HG03442 (cell line): ENCODE results near the gene ATXN7.

Source experiments
- ATAC-seq: cut with Tn5 transposase; IDR thresholded peaks from one replicate; pipeline ENCODE4 v1.9.1; 2021; ENCODE audit warnings: mild to moderate bottlenecking, moderate library complexity; ENCODE audit not compliant: unreplicated experiment

ATXN7 gene

GRCh38 chr3:63932509-63933212, 69.0 kb downstream of the ATXN7 start:
- no peak for ATAC-seq

DNA sequence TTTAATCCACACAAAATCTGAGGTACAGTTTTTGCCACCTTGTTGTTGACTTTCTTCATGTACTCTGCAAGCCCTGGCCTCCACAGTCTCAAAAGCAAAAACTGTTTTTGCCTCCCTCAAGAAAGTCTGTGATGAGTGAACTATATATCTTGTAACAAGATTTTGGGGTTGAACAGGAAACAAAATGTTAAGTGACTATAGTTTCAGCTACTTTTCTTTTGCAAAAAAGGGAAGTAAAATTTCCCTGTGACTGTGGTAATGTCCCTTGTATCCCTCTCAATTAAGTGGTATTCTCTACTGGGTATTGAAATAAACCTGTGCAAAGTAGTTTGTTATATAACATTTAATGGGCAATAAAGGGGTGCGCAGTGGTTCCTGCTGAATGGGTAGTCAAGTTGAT, 69.8 kb downstream of the ATXN7 start:
- peak; percentile 65 for ATAC-seq

- ATAC-seq = no peak
Observed at GRCh38 chr3:63934041-63934866, 70.6 kb downstream of the ATXN7 start.

DNA sequence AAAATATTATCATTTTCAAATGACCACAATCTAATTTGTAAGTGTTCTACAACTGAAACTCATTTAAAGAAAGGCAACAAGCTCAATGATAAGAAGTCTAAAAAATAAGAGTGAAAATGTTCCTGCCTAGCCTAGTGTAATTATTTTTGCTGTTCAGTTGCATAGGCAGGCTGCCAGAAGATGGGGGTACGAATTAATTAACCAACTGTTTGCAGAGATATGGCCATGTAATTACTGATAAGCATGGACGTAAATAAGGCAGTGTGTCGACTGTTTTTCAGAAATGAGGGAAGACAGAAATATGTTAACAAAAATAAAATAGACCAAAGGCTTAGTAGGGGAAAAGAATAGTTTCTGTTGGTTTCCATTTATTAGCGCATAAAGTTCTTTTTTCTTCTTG, 73.3 kb downstream of the ATXN7 start:
- ATAC-seq = no peak

DNA sequence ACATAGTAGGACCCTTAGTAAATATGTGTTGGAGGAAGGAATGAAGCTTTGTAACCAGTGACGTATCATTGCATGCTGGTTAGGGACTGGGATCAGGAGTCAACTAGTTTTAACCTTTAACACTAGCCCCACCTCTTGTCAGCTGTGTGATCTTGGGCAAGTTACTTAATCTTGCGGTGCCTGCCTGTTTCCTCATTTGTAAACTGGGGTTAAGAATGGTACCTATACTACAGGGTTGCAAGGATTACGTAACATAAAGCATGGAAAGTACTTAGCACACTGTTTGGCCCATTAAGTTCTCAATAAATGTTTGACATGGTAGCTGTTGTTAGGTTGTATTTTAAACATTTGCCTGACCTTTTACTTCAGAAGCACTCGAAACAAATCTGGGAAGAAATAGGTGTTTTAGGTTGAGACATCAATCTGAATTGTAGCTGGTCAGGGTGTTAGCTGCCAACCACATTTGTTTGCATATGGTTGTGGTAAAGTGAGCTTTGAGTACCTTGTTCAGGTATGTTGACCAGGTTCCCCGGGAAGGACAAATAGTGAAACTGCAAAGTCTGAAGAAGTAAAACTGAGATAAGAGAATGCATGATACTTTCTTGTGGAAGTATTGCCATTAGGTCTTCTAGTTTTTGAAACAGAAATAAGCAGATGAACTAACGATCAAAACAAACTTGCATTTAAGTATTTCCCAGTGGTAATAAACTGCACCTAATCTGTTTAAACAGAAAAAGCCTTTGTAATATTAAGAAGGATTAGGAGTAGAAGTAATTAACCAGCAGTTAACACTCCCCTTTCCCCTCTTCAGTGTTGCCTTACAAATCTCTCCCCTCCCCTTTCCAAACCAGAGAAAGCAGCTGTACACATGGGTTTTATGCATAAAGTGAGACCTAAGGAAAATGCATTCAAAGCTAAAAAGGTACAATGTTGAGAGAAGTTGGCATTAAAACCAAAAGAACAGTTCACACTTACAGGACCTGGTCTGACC, 74.3 kb downstream of the ATXN7 start:
- ATAC-seq = peak; percentile 58

GRCh38 chr3:63940389-63940757, 76.7 kb downstream of the ATXN7 start:
- no peak for ATAC-seq

DNA sequence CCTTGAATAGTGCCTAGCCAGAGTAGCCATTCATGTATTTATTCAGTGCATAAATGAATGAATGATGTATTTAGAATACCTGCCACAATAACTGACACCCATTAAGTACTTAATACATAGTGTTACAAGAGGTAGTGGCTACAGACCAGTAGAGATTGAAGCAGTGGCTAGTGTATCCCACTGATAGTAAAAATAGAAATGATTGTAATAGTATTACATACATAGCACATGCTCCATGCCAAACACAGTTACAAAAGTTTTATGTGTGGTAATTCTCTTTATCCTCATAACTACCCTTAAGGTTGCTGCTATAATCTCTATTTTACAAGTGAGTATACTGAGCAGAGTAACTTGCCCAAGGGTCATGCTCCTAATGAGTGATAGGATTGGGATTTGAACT, 78.9 kb downstream of the ATXN7 start:
- no peak for ATAC-seq

DNA sequence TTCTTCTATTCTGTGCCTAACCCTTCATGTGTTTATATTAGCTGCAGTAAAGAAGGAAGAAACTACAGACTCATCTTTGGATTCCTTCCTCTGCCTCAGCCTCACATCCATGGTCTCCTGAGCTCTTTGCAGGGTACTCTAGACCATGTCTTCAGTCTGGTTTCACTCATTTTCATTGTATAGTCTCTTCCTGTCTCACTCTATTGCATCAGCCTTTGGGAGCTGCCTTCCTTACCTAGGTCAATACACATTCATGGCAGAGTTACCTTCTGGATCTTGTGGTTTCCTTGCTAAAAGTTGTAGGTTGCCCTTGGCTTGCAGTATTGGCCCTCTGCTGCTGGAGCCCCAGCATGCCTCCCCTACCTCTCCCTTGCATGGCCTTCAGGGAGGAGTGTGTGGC, 80.0 kb downstream of the ATXN7 start:
- ATAC-seq = no peak

GRCh38 chr3:63945558-63946096, 82.0 kb downstream of the ATXN7 start:
- no peak for ATAC-seq

DNA sequence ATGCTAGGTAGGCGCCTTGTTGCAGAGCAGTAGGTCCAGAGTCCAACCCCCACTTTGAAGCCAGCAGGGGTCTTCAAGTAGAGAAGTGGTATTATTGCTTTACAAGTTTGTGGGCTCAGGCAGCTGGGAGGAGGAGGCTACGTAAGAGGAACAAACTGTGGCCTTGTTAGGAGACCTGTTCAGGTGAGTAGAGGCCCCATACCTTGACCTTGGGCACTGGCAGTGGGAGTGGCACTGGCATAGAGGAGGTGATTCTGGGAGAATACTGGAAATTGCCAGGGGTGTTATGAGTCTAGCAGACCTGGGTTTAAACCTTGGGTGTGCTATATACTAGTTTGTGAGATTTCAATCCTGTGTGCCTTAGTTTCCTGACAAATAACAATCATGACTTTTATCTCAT, 83.1 kb downstream of the ATXN7 start:
- ATAC-seq = no peak

- ATAC-seq = no peak
Observed at GRCh38 chr3:63947594-63947993, 83.9 kb downstream of the ATXN7 start.

DNA sequence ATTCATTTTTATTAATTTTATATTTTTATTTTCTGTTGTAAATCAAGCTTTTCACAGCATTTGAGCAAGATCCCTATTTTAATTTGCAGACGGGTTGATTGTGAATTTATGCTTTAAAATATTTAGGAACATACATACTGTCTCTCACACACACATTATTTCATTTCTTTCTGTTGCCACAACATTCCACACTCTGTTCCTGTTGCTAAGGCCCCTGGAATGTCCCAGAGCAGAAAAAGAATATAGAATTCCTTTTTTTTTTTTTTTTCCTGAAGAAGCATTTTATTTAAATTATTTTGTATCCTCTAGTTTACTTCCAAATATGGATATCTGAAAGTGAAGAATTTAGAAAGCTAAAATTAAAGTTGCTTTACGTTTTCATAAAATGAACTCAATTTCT, 85.3 kb downstream of the ATXN7 start:
- ATAC-seq = no peak

DNA sequence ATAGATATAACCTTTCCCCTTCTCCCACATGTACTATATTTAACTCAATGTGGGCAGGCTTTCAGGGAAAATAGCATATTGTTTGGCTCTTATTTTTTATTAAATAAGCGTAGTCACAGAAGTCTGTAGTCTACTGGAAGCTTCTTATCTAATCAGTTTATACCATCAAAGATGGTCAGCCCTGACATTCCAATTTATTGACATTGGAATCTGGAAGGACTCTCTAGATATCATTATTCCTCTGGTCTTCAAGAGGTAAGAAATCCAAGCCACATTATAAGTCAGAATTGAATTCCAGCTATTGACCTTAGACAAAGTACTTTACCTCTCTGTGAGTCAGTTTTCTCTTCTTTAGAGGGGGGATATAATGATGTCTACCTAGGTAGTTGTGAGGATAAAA, 87.0 kb downstream of the ATXN7 start:
- ATAC-seq = no peak

DNA sequence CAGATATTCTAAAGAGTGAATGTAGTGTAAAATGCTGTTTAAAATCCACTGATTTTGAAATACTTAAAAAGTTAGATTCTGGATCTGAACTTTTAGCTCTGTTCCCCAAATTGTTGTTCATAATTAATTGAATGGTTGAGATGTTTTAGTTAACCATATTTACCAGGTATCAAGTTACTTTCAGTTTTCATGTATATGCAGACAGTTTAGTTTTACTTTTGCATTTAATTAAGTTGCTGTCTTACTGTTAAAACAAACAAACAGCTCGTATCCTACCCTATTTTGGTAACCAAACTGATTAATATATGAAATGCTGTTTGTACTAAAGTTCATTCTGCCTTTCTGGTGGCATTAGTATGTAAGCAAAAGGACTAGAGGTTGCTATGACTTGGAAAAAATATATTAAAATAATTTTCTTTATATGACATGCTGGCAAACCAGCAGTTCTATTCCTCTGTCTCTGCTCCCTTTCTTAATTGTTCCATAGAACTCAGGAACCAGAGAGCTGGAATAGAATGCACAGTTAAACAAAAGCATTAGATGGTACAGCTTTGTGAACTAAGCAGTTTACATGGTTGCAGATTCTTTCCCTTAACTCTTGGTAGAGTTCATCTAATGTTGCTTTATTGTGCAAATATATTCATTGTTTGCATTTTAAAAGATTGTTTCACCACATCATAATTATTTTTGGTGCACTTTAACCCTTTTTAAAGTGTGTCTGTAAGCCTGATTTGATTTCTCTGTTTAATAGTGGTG, 88.0 kb downstream of the ATXN7 start:
- ATAC-seq = peak; percentile 51

DNA sequence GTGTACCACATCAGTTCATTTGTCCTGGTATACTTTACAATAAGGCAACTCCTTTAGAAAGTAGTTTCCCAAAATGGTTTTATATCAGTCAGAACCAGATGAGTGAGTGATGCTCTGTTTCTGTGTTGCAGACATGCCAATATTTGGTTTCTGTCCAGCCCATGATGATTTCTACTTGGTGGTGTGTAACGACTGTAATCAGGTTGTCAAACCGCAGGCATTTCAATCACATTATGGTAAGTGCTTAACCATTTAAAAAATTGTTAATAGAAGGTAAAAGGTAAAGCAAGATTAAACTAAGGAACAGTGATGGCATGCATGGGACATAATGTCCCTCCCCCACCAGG, 88.6 kb downstream of the ATXN7 start:
- ATAC-seq = no peak

DNA sequence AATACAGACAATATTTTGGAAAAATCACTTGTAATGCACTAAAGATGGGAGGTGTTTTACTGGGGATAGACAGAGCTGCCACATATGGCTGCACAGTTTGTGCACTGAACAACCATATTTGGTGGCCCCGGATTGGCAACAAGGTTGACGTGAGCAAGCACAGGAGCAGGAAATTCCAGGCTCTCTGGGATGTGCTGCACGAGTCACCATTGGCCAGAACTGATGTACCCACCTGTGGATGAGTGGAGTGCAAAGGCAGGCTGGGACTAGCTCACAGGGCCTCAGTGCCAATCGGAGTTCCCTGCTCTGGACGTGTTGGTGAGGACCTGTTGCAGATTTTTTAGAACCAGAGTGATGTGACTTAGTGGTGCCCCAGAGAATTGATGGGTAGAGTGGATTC, 90.5 kb downstream of the ATXN7 start:
- no peak for ATAC-seq

DNA sequence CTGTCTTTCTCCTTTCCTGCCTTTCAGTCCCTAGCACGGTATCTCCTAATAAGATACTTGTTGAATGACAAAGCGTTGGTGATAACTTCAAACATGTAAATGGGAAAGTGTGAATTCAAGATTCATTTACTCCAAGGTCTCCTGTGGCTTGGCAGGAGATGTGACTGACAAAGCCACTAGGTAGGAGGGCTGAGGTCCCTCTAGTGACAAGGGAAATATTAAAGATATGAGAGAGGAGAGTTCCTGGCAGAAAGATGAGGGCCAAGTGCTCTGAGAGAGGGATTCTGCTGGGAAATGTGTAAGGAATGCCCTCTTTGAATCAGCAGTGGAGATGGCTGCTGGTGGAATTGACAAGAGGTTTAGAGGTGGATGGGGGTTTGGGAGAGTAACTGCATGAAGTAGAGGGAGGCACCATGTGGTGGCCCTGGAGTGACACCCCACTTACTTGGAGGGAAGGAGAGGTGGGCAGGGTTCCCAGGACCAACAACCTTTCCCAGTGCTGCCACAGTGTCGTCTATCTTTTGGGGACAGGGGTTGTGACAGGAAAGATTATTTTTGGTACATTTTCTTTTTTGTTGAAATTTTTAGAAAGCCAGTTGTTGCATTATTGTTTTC, 91.5 kb downstream of the ATXN7 start:
- no peak for ATAC-seq

- no peak for ATAC-seq
Observed at GRCh38 chr3:63955830-63956545, 92.3 kb downstream of the ATXN7 start.

DNA sequence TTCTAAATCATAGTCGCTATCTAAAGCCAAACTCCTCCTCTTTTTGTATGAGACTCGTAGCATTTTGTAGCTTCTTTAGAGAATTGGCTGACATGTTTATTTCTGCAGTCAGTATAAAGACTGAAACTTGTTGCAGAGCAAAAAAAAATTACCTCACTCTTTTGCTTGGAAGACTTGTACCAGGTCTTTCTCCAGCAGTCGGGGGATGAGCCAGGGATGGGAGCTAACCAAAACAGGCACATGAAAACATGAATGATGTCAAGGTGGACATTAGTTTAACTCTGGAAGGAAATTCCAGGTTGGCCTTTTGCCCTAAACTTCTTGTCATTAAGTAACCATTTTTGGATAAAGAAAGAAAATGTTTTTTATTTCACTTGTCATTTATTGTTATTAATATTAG, 95.5 kb downstream of the ATXN7 start:
- no peak for ATAC-seq
